NT2/D1 (cell line): Measurements from ENCODE around the gene RERE.

ENCODE experiments used
- DNase-seq: peaks from one replicate; pipeline ENCODE4 v3.0.0-alpha.2; 2011; ENCODE audit warnings: low read depth, low spot score
- H3K27me3 ChIP-seq: 2 replicates; pipeline ENCODE4 v1.6.0; 2011; ENCODE audit warnings: mild to moderate bottlenecking; ENCODE audit not compliant: insufficient read length, insufficient read depth
- H3K36me3 ChIP-seq: 2 replicates; pipeline ENCODE4 v1.6.1; 2011; ENCODE audit warnings: mild to moderate bottlenecking, low read length, mixed read lengths; ENCODE audit not compliant: insufficient read depth, insufficient read length
- H3K4me1 ChIP-seq: 2 replicates; pipeline ENCODE4 v1.5.1; 2011; ENCODE audit not compliant: insufficient read depth, insufficient read length
- H3K4me3 ChIP-seq: 2 replicates; pipeline ENCODE4 v1.5.1; 2011; ENCODE audit warnings: low read depth; ENCODE audit not compliant: insufficient read length
- H3K9ac ChIP-seq: 2 replicates; pipeline ENCODE4 v1.6.0; 2011; ENCODE audit warnings: low read depth; ENCODE audit not compliant: insufficient read length
- H3K9me3 ChIP-seq: 2 replicates; pipeline ENCODE4 v1.5.1; 2011; ENCODE audit warnings: mild to moderate bottlenecking, low read length; ENCODE audit not compliant: insufficient read depth
- SUZ12 ChIP-seq: IDR thresholded peaks from 2 replicates; pipeline ENCODE4 v1.6.1; 2011; ENCODE audit not compliant: insufficient read length, insufficient read depth; ENCODE audit errors: extremely low read depth
- YY1 ChIP-seq: IDR thresholded peaks from 2 replicates; pipeline ENCODE4 v1.6.1; 2011; ENCODE audit not compliant: insufficient read length, insufficient read depth
- ZNF274 ChIP-seq: IDR thresholded peaks from 2 replicates; pipeline ENCODE4 v1.6.1; 2011; ENCODE audit warnings: mild to moderate bottlenecking, low read depth, low read length

Gene RERE

GRCh38 chr1:8691662-8692061 is 125.8 kb downstream of the RERE start:
- Histone ChIP-seq H3K4me3 (no peak overlapping the region), H3K36me3 (no peaks in the 10 kb centered on the region), H3K27me3 (no peaks in the 10 kb centered on the region), H3K9ac (no peak overlapping the region), H3K9me3 (no peaks in the 10 kb centered on the region), H3K4me1 (no peaks in the 10 kb centered on the region)
- TF ChIP-seq ZNF274 (no peak), SUZ12 (no peak), YY1 (no peak)
- no peak for DNase-seq

GRCh38 chr1:8690253-8690525 is 127.3 kb downstream of the RERE start:
- H3K9me3 ChIP-seq, result no peaks in the 10 kb centered on the region
- TF ChIP-seq SUZ12 (no peak), ZNF274 (no peak), YY1 (no peak)
- H3K4me1 ChIP-seq, result no peaks in the 10 kb centered on the region

GRCh38 chr1:8689431-8690252 is 127.8 kb downstream of the RERE start:
- Histone ChIP-seq H3K36me3 (no peaks in the 10 kb centered on the region), H3K27me3 (no peaks in the 10 kb centered on the region), H3K4me3 (no peak overlapping the region), H3K9me3 (no peaks in the 10 kb centered on the region), H3K9ac (no peak overlapping the region), H3K4me1 (no peaks in the 10 kb centered on the region)
- no peak for DNase-seq
- no peak for TF ChIP-seq SUZ12
- no peak for TF ChIP-seq ZNF274
- TF ChIP-seq YY1, result no peak

More at GRCh38 chr1:8690253-8690525, 127.3 kb downstream of the RERE start:
- no peak overlapping the region for H3K4me3 ChIP-seq
- H3K36me3 ChIP-seq, result no peaks in the 10 kb centered on the region
- H3K27me3 ChIP-seq, result no peaks in the 10 kb centered on the region
- no peak overlapping the region for H3K9ac ChIP-seq
- no peak for DNase-seq

GRCh38 chr1:8687538-8687937 is 129.9 kb downstream of the RERE start:
- H3K9me3 ChIP-seq, result no peaks in the 10 kb centered on the region
- TF ChIP-seq YY1 (no peak), SUZ12 (no peak), ZNF274 (no peak)
- no peak overlapping the region for H3K9ac ChIP-seq
- no peaks in the 10 kb centered on the region for H3K36me3 ChIP-seq
- no peaks in the 10 kb centered on the region for H3K27me3 ChIP-seq
- H3K4me1 ChIP-seq, result no peaks in the 10 kb centered on the region
- no peak overlapping the region for H3K4me3 ChIP-seq
- DNase-seq, result no peak

- Histone ChIP-seq H3K4me1 (no peaks in the 10 kb centered on the region), H3K36me3 (no peaks in the 10 kb centered on the region), H3K9me3 (no peaks in the 10 kb centered on the region), H3K9ac (no peak overlapping the region), H3K4me3 (no peak overlapping the region), H3K27me3 (no peaks in the 10 kb centered on the region)
- no peak for DNase-seq
- TF ChIP-seq ZNF274, result no peak
- no peak for TF ChIP-seq SUZ12
- TF ChIP-seq YY1, result no peak
Observed at GRCh38 chr1:8687039-8687438, 130.4 kb downstream of the RERE start.

DNA sequence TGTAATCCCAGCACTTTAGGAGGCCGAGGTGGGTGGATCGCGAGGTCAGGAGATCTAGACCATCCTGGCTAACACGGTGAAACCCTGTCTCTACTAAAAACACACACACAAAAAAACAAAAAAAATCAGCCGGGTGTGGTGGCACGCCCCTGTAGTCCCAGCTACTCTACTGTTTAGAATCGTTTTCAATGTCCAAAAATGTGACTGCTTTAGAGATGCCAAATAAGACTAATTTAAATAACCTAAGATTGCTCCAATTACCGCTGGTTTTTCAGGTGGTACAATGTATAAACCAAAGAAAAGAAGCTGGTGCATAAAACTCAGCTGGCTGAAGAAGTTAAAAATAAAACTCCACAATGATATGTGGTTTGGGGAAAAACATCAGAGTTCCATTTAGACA is 132.0 kb downstream of the RERE start:
- no peaks in the 10 kb centered on the region for H3K27me3 ChIP-seq
- no peaks in the 10 kb centered on the region for H3K9me3 ChIP-seq
- TF ChIP-seq SUZ12 (no peak), YY1 (no peak), ZNF274 (no peak)
- no peak overlapping the region for H3K4me3 ChIP-seq
- no peak for DNase-seq
- no peaks in the 10 kb centered on the region for H3K4me1 ChIP-seq
- H3K9ac ChIP-seq, result no peak overlapping the region
- H3K36me3 ChIP-seq, result no peaks in the 10 kb centered on the region

DNA sequence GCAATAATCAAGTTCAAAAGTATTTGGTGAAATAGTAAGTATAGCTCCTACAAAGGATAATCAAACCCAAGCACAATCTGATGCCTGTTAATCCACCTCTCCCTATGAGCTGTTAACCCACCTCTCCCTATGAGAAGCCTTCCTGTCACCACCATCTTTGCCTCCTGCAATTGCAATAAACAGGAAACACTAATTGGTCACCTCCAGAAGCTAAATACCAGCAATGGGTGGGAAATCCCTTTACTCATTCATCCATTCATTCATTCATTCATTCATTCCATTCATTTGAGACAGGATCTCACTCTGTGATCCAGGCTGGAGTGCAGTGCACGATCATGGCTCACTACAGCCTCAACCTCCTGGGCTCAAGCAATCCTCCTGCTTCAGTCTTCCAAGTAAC is 132.8 kb downstream of the RERE start:
- Histone ChIP-seq H3K9me3 (no peaks in the 10 kb centered on the region), H3K4me3 (no peak overlapping the region), H3K27me3 (no peaks in the 10 kb centered on the region), H3K9ac (no peak overlapping the region), H3K36me3 (no peaks in the 10 kb centered on the region), H3K4me1 (no peaks in the 10 kb centered on the region)
- no peak for DNase-seq
- TF ChIP-seq ZNF274 (no peak), YY1 (no peak), SUZ12 (no peak)
